Brain microvascular endothelial cell (primary cell): ENCODE data around the gene MAP3K9.

Experiments used
- DNase-seq: peaks from one replicate; pipeline ENCODE4 v3.0.0-alpha.2; 2020
- H3K27ac ChIP-seq: fragments of 250-450 bp; sonication (Bioruptor Pico); 2 replicates; pipeline ENCODE4 v1.5.1; 2020; ENCODE audit warnings: mild to moderate bottlenecking, moderate library complexity
- H3K27me3 ChIP-seq: fragments of 250-450 bp; sonication (Bioruptor Pico); replicated peaks from 2 replicates; pipeline ENCODE4 v1.5.1; 2020; ENCODE audit warnings: mild to moderate bottlenecking
- H3K36me3 ChIP-seq: fragments of 250-450 bp; sonication (Bioruptor Pico); replicated peaks from 2 replicates; pipeline ENCODE4 v1.5.1; 2020; ENCODE audit warnings: mild to moderate bottlenecking
- H3K4me3 ChIP-seq: 2 replicates; pipeline ENCODE4 v1.5.1; 2011; ENCODE audit warnings: low read depth, mild to moderate bottlenecking, control low read depth, low read length, moderate library complexity
- CTCF ChIP-seq: IDR thresholded peaks from 2 replicates; pipeline ENCODE4 v1.5.1; 2011; ENCODE audit warnings: low read depth, mild to moderate bottlenecking, moderate library complexity, low read length, control low read depth, inconsistent platforms; ENCODE audit errors: missing control alignments
- in situ Hi-C: cut with HindIII; loops from 2 replicates; pipeline ENCODE4 v1.10.0; 2017; ENCODE audit warnings: low sequenced_read_pairs, low pct_ligation_motif_present

Gene MAP3K9

GRCh38 chr14:70832561-70833305, 23.4 kb upstream of the MAP3K9 start:
- Histone ChIP-seq H3K36me3 (no peaks in the 10 kb centered on the region), H3K27ac (no peak overlapping the region), H3K27me3 (no peaks in the 10 kb centered on the region), H3K4me3 (no peak overlapping the region)
- TF ChIP-seq CTCF, result no peak
- in situ Hi-C loops, result no loop called here
- DNase-seq, result no peak

GRCh38 chr14:70830998-70831781, 21.9 kb upstream of the MAP3K9 start:
- in situ Hi-C loops, result no loop called here
- DNase-seq, result no peak
- Histone ChIP-seq H3K27me3 (no peaks in the 10 kb centered on the region), H3K4me3 (no peak overlapping the region), H3K27ac (no peak overlapping the region), H3K36me3 (no peaks in the 10 kb centered on the region)
- no peak for TF ChIP-seq CTCF

GRCh38 chr14:70828188-70828587, 18.9 kb upstream of the MAP3K9 start:
- Histone ChIP-seq H3K27me3 (no peaks in the 10 kb centered on the region), H3K36me3 (no peaks in the 10 kb centered on the region), H3K27ac (no peak overlapping the region), H3K4me3 (no peak overlapping the region)
- DNase-seq, result no peak
- in situ Hi-C loops, result no loop called here
- TF ChIP-seq CTCF, result no peak

- Histone ChIP-seq H3K27ac (no peak overlapping the region), H3K4me3 (no peak overlapping the region), H3K36me3 (no peaks in the 10 kb centered on the region), H3K27me3 (no peaks in the 10 kb centered on the region)
- no peak for DNase-seq
- in situ Hi-C loops, result no loop called here
- TF ChIP-seq CTCF, result no peak
Observed at GRCh38 chr14:70827752-70828151, 18.4 kb upstream of the MAP3K9 start.

- H3K4me3 ChIP-seq, result no peak overlapping the region
- in situ Hi-C loops, result no loop called here
- TF ChIP-seq CTCF, result peak; percentile 16
- no peaks in the 10 kb centered on the region for H3K27me3 ChIP-seq
- no peaks in the 10 kb centered on the region for H3K36me3 ChIP-seq
- DNase-seq, result no peak
- H3K27ac ChIP-seq, result no peak overlapping the region
Observed at GRCh38 chr14:70827347-70827746, 18.0 kb upstream of the MAP3K9 start.

GRCh38 chr14:70823281-70823680, 14.0 kb upstream of the MAP3K9 start:
- H3K27me3 ChIP-seq, result no peaks in the 10 kb centered on the region
- TF ChIP-seq CTCF, result no peak
- DNase-seq, result no peak
- H3K36me3 ChIP-seq, result no peaks in the 10 kb centered on the region
- H3K27ac ChIP-seq, result no peak overlapping the region
- in situ Hi-C loops, result no loop called here
- H3K4me3 ChIP-seq, result no peak overlapping the region
